Measurements from ENCODE around the gene FSTL4. TPM values are rescaled to one million over a fixed set of nuclear protein-coding genes. Genes with fewer than 3 reads are reported as not detected.

FSTL4 gene
- polyA plus RNA-seq, 1 of the 3 experiments (the other 2 are of a cell fraction): not detected

DNA sequence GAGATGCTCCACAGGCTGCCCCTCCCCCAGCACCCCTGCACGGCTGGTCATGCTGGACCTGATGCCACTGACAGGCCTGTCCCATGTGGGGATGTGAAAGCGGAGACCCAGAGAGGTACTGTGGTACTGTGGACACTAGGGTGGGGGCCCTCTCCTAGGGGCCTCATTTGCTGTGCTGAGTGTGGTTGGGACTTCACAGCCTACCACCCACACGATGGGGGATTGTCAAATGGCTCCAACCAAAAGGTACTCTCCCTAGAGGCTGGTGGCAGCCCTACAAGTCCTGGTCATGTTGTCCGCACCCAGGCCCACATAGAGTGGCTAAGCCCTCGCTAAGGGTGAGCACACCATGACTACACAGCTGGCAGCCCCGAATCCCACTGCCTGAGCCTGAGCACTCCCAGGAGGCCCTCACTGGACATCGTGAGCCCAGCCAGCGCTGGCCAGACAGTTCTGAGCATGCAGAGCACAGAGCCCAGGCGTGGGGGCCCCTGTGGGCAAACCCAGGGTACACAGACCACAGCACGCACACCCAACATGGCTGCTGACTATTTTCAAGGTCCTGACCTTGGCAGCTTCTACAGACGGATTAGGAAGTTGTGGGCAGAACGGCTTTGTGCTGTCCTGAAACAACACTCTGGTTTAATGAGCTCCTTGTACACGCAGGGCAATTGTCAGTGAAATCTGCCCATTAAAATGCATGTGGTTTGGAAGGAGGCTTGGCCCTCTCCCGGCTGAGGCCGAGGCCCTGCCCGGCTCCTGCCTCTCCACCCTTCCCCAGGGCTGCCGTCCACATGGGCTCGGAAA is 346.4 kb downstream of the FSTL4 start:
- Histone ChIP-seq H3K79me2 (ENCODE audit: insufficient read depth) (no peaks in the 10 kb centered on the region), H2AFZ (ENCODE audit: low read depth) (no peak overlapping the region), H3K9me2 (no peaks in the 10 kb centered on the region), H3K4me3 (ENCODE audit: low read depth in 2 of 2, low read length in 1 of 2) (no peak overlapping the region), H4K20me1 (ENCODE audit: insufficient read depth) (no peaks in the 10 kb centered on the region), H3K27ac (ENCODE audit: low read depth in 2 of 2, low read length in 1 of 2) (no peak overlapping the region), H3K4me2 (no peak overlapping the region), H3K9me3 (no peaks in the 10 kb centered on the region), H3K4me1 (ENCODE audit: control insufficient read depth in 1 of 2, insufficient read depth in 2 of 2, low read depth in 1 of 2, low read length in 1 of 2) (no peaks in the 10 kb centered on the region), H3K27me3 (ENCODE audit: insufficient read depth) (peaks cover 22% of the 10 kb centered on the region), H3K36me3 (replicated peaks in 1 of 2; ENCODE audit: control insufficient read depth in 1 of 2, insufficient read depth in 2 of 2, low read length in 1 of 2) (no peaks in the 10 kb centered on the region), H3K9ac (no peak overlapping the region), H3F3A (replicated peaks; ENCODE audit: insufficient read depth) (no peaks in the 10 kb centered on the region)
- no peak for TF ChIP-seq NFIC (IDR thresholded peaks at IDR 0.05; ENCODE audit: borderline replicate concordance)
- TF ChIP-seq, protein P1, sequence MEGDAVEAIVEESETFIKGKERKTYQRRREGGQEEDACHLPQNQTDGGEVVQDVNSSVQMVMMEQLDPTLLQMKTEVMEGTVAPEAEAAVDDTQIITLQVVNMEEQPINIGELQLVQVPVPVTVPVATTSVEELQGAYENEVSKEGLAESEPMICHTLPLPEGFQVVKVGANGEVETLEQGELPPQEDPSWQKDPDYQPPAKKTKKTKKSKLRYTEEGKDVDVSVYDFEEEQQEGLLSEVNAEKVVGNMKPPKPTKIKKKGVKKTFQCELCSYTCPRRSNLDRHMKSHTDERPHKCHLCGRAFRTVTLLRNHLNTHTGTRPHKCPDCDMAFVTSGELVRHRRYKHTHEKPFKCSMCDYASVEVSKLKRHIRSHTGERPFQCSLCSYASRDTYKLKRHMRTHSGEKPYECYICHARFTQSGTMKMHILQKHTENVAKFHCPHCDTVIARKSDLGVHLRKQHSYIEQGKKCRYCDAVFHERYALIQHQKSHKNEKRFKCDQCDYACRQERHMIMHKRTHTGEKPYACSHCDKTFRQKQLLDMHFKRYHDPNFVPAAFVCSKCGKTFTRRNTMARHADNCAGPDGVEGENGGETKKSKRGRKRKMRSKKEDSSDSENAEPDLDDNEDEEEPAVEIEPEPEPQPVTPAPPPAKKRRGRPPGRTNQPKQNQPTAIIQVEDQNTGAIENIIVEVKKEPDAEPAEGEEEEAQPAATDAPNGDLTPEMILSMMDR (IDR thresholded peaks at IDR 0.05): no peak
- TF ChIP-seq SMC3 (IDR thresholded peaks at IDR 0.05; ENCODE audit: low read depth, low read length): no peak
- TF ChIP-seq TAF1 (IDR thresholded peaks at IDR 0.05; ENCODE audit: borderline replicate concordance, low read depth, low read length): no peak
- TF ChIP-seq CHD2 (IDR thresholded peaks at IDR 0.05; ENCODE audit: low read length, partially characterized antibody): no peak
- no peak for TF ChIP-seq ELF1 (IDR thresholded peaks at IDR 0.05)
- TF ChIP-seq, protein P2, sequence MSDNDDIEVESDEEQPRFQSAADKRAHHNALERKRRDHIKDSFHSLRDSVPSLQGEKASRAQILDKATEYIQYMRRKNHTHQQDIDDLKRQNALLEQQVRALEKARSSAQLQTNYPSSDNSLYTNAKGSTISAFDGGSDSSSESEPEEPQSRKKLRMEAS (IDR thresholded peaks at IDR 0.05; ENCODE audit: low read depth): no peak
- no peak for TF ChIP-seq EP300 (IDR thresholded peaks at IDR 0.05; ENCODE audit: borderline replicate concordance in 1 of 2, low read depth in 1 of 2, low read length in 1 of 2)
- no peak for TF ChIP-seq JUND (IDR thresholded peaks at IDR 0.05)
- TF ChIP-seq RAD21 (IDR thresholded peaks at IDR 0.05; ENCODE audit: low read length): no peak
- TF ChIP-seq MEF2A (IDR thresholded peaks at IDR 0.05; ENCODE audit: borderline replicate concordance, low read depth): no peak
- TF ChIP-seq MXI1 (IDR thresholded peaks at IDR 0.05; ENCODE audit: low read depth, low read length): no peak
- TF ChIP-seq GATA2 (CRISPR knock-in tag; IDR thresholded peaks at IDR 0.05): no peak
- no peak for TF ChIP-seq RCOR1 (IDR thresholded peaks at IDR 0.05; ENCODE audit: low read length)
- TF ChIP-seq YY1 (IDR thresholded peaks at IDR 0.05; ENCODE audit: low read depth): no peak
- TF ChIP-seq, protein P3, sequence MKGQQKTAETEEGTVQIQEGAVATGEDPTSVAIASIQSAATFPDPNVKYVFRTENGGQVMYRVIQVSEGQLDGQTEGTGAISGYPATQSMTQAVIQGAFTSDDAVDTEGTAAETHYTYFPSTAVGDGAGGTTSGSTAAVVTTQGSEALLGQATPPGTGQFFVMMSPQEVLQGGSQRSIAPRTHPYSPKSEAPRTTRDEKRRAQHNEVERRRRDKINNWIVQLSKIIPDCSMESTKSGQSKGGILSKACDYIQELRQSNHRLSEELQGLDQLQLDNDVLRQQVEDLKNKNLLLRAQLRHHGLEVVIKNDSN (IDR thresholded peaks at IDR 0.05; ENCODE audit: borderline replicate concordance, low read depth): no peak
- ChIA-PET POLR2A (no interaction called here), CTCF (interaction anchor here (1.1 kb wide), 1 partner anchor 155 kb away, joined by 3 read pairs; no protein-coding TSS in a partner anchor)
- no peak for DNase-seq
- 51% methylated on average over 3 of the region's 18 CpGs for WGBS (ENCODE audit: low lambda C conversion rate)

DNA sequence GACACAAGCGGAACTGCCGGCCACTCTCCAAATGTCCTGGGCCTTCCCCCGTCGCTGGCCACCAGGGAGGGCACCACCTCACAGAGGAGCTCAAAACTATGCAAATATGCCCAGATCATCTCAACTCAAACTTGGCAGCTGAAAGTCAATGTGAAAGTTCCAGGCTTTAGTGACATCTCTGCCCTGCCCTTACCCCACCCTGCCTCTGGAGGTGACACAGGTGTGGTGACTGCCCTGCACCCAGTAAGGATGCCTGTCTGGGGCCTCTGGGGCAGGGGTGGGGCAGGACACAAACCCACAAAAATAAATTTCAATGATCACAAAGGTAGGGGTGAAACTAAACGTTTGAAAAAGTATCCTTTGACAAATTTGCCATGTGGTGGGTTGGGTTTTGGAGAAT is 347.1 kb downstream of the FSTL4 start:
- CTCF ChIA-PET: no interaction called here
- no peaks in the 10 kb centered on the region for H3F3A ChIP-seq (replicated peaks; ENCODE audit: insufficient read depth)
- no peak for TF ChIP-seq GABPA (IDR thresholded peaks at IDR 0.05; ENCODE audit: low read depth)
- no peak for TF ChIP-seq SMC3 (IDR thresholded peaks at IDR 0.05; ENCODE audit: low read depth, low read length)
- no peak for TF ChIP-seq ZBTB33 (IDR thresholded peaks at IDR 0.05; ENCODE audit: borderline replicate concordance, low read depth)
- TF ChIP-seq SIN3A (IDR thresholded peaks at IDR 0.05; ENCODE audit: borderline replicate concordance, low read depth, low read length): no peak
- no peak for TF ChIP-seq TEAD4 (IDR thresholded peaks at IDR 0.05; ENCODE audit: borderline replicate concordance, insufficient read depth)
- TF ChIP-seq YY1 (IDR thresholded peaks at IDR 0.05; ENCODE audit: low read depth): no peak
- no peak for TF ChIP-seq TCF12 (IDR thresholded peaks at IDR 0.05)
- no peak for TF ChIP-seq NRF1 (IDR thresholded peaks at IDR 0.05; ENCODE audit: low read depth, low read length)
- TF ChIP-seq, protein P2 (IDR thresholded peaks at IDR 0.05; ENCODE audit: low read depth): no peak
- TF ChIP-seq FOXM1 (IDR thresholded peaks at IDR 0.05; ENCODE audit: low read depth): no peak
- TF ChIP-seq PBX3 (IDR thresholded peaks at IDR 0.05): no peak

More for the DNA sequence above, 347.1 kb downstream of the FSTL4 start:
- H3K27ac ChIP-seq (ENCODE audit: low read depth in 2 of 2, low read length in 1 of 2): no peak overlapping the region
- H2AFZ ChIP-seq (ENCODE audit: low read depth): no peak overlapping the region
- no peak overlapping the region for H3K4me2 ChIP-seq
- H3K36me3 ChIP-seq (replicated peaks in 1 of 2; ENCODE audit: control insufficient read depth in 1 of 2, insufficient read depth in 2 of 2, low read length in 1 of 2): no peaks in the 10 kb centered on the region
- H3K79me2 ChIP-seq (ENCODE audit: insufficient read depth): no peaks in the 10 kb centered on the region
- no peak overlapping the region for H3K4me3 ChIP-seq (ENCODE audit: low read depth in 2 of 2, low read length in 1 of 2)
- H3K9me2 ChIP-seq: no peaks in the 10 kb centered on the region
- no peaks in the 10 kb centered on the region for H3K4me1 ChIP-seq (ENCODE audit: control insufficient read depth in 1 of 2, insufficient read depth in 2 of 2, low read depth in 1 of 2, low read length in 1 of 2)
- WGBS (ENCODE audit: low lambda C conversion rate): 47% methylated on average over 5 of the region's 5 CpGs
- no peak for DNase-seq
- POLR2A ChIA-PET: no interaction called here
- no peak overlapping the region for H3K9ac ChIP-seq
- H3K9me3 ChIP-seq: no peaks in the 10 kb centered on the region
- H3K27me3 ChIP-seq (ENCODE audit: insufficient read depth): peaks cover 22% of the 10 kb centered on the region
- H4K20me1 ChIP-seq (ENCODE audit: insufficient read depth): no peaks in the 10 kb centered on the region

Data from SK-N-SH (cell line).